HEK293T (cell line): ENCODE results near the gene ZNF777.

ENCODE experiments used
- CTCF ChIA-PET: fragments of 350-600 bp; formaldehyde crosslinking; extraction: SDS; loops from one replicate; lab custom pipeline; 2021; ENCODE audit warnings: antibody characterized with exemption, inconsistent platforms; lab: Yijun Ruan, JAX
- POLR2A ChIA-PET: fragments of 350-600 bp; formaldehyde crosslinking; extraction: SDS; loops from one replicate; lab custom pipeline; 2020; ENCODE audit warnings: antibody characterized with exemption, inconsistent platforms; lab: Yijun Ruan, JAX
- DNase-seq: peaks from one replicate; pipeline ENCODE4 v3.0.0; 2012; ENCODE audit warnings: mixed read lengths; ENCODE audit errors: extremely low spot score
- ARNT ChIP-seq: fragments of 450-650 bp; IDR thresholded peaks from 2 replicates; pipeline ENCODE4 v1.6.1; 2017; ENCODE audit warnings: mild to moderate bottlenecking
- BHLHE40 ChIP-seq: fragments of 450-650 bp; IDR thresholded peaks from 2 replicates; pipeline ENCODE4 v1.6.1; 2016; ENCODE audit warnings: mild to moderate bottlenecking, moderate library complexity, borderline replicate concordance
- CTBP1 ChIP-seq: fragments of 450-650 bp; IDR thresholded peaks from 2 replicates; pipeline ENCODE4 v1.6.1; 2016; ENCODE audit warnings: borderline replicate concordance
- ELF4 ChIP-seq: fragments of 450-650 bp; IDR thresholded peaks from 2 replicates; pipeline ENCODE4 v1.6.1; 2017; ENCODE audit warnings: antibody characterized with exemption
- FOXA1 ChIP-seq: fragments of 450-650 bp; IDR thresholded peaks from 2 replicates; pipeline ENCODE4 v1.6.1; 2016; ENCODE audit warnings: mild to moderate bottlenecking
- FOXK2 ChIP-seq: fragments of 450-650 bp; IDR thresholded peaks from 2 replicates; pipeline ENCODE4 v1.6.1; 2016; ENCODE audit warnings: mild to moderate bottlenecking
- FOXM1 ChIP-seq: fragments of 450-650 bp; IDR thresholded peaks from 2 replicates; pipeline ENCODE4 v1.6.1; 2017; ENCODE audit warnings: mild to moderate bottlenecking, borderline replicate concordance
- HDGF ChIP-seq: fragments of 450-650 bp; IDR thresholded peaks from 2 replicates; pipeline ENCODE4 v1.6.1; 2017; ENCODE audit warnings: antibody characterized with exemption, borderline replicate concordance
- L3MBTL2 ChIP-seq: fragments of 450-650 bp; conservative IDR thresholded peaks from 2 replicates; pipeline ENCODE4 v1.6.1; 2016; ENCODE audit warnings: mild to moderate bottlenecking
- LEF1 ChIP-seq: fragments of 450-650 bp; IDR thresholded peaks from 2 replicates; pipeline ENCODE4 v1.6.1; 2017; ENCODE audit warnings: mild to moderate bottlenecking, borderline replicate concordance
- NFRKB ChIP-seq: fragments of 450-650 bp; IDR thresholded peaks from 2 replicates; pipeline ENCODE4 v1.6.1; 2016; ENCODE audit warnings: mild to moderate bottlenecking, moderate library complexity
- SP1 ChIP-seq: fragments of 450-650 bp; IDR thresholded peaks from 2 replicates; pipeline ENCODE4 v1.6.1; 2017
- SUZ12 ChIP-seq: fragments of 450-650 bp; IDR thresholded peaks from 2 replicates; pipeline ENCODE4 v1.6.1; 2016; ENCODE audit warnings: mild to moderate bottlenecking
- TARDBP ChIP-seq: fragments of 450-650 bp; IDR thresholded peaks from 2 replicates; pipeline ENCODE4 v1.6.1; 2016
- ZNF384 ChIP-seq: fragments of 450-650 bp; IDR thresholded peaks from 2 replicates; pipeline ENCODE4 v1.6.1; 2016
- TF ChIP-seq, protein P1 (sequence below): fragments of 450-650 bp; IDR thresholded peaks from 2 replicates; pipeline ENCODE4 v1.6.1; 2016

Gene ZNF777

DNA sequence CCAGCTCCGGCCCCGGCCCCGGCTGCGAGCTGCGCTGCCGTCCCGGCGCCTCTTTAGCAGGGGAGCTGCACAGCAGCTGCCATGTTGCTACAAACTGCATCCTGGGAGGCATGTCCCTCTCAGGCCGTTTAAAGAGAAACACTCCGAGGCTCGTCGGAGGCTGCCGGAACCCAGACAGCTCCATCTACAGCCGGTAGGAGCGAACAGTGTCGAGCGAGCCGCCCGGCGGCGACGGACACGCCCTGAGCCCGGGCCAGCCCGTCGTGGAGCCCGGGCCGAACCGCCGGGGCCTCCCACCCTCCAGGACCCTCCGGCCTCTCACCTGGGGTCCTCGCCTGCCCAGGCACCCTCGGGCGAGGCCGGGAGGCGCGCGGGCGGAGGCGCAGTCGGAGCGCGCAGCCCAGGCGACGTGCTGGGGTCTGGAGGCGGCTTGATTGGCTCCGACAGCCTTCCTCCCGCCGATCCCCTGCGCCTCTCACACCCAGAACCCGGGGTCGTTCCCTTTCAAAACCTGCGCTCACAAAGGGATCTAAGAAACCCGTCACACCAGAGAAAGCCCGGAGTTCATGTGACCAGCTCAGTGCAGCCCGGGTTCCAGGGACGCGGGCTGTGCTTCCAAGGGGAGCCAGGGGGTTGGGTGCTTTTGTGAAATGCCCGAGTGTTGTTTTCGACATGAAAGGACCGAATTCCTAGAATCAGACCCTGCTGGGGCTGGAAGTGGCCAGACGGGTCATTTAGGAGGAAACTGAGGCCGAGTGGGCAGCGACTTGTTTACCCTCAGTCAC lies at the start of gene ZNF777:
TSS of gene ZNF777 (minus strand) at position 570 of the 785 bp plus-strand sequence. CDS start 5,040 bp downstream, outside the sequence.
- peak; percentile 48 for TF ChIP-seq L3MBTL2
- no peak for TF ChIP-seq LEF1
- no peak for TF ChIP-seq HDGF
- TF ChIP-seq SUZ12: no peak
- TF ChIP-seq ELF4: no peak
- no peak for TF ChIP-seq BHLHE40
- no peak for TF ChIP-seq ARNT
- TF ChIP-seq, protein P1, sequence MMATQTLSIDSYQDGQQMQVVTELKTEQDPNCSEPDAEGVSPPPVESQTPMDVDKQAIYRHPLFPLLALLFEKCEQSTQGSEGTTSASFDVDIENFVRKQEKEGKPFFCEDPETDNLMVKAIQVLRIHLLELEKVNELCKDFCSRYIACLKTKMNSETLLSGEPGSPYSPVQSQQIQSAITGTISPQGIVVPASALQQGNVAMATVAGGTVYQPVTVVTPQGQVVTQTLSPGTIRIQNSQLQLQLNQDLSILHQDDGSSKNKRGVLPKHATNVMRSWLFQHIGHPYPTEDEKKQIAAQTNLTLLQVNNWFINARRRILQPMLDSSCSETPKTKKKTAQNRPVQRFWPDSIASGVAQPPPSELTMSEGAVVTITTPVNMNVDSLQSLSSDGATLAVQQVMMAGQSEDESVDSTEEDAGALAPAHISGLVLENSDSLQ: no peak
- peak; percentile 93 for DNase-seq
- ChIA-PET CTCF (interaction anchor here (0.5 to 1.5 kb wide), 4 partner anchors 9 to 151 kb away, joined by 3 to 4 read pairs (median 3); no protein-coding TSS in a partner anchor), POLR2A (interaction anchor here (0.6 to 2.0 kb wide), 16 partner anchors 8 to 199 kb away, joined by 3 to 14 read pairs (median 4); partner anchors contain the start of gene ZNF783)

DNA sequence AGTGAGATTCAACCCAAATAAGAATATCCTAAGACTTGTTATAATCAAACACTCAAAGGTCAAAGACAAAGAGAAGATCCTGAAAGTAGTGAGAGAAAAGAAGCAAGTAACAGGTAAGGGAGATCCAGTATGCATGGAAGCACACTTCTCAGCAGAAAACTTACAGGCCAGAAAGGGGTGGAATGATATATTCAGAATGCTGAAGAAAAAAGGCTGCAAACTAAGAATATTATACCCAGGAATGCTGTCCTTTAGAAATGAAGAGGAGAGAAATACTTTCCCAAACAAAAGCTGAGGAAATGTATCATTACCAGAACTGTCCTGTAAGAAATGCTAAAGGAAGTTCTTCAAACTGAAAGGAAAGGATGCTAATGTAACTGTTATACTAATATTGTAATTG lies 49.4 kb upstream of the ZNF777 start:
- TF ChIP-seq L3MBTL2 (no peak), FOXA1 (no peak), TARDBP (no peak), HDGF (no peak), FOXM1 (no peak), CTBP1 (no peak), ARNT (no peak), SP1 (no peak), ZNF384 (no peak), NFRKB (no peak), ELF4 (no peak), LEF1 (no peak), BHLHE40 (no peak), SUZ12 (no peak), FOXK2 (no peak)
- TF ChIP-seq, protein P1: no peak
- no peak for DNase-seq
- ChIA-PET POLR2A (no interaction called here), CTCF (no interaction called here)

DNA sequence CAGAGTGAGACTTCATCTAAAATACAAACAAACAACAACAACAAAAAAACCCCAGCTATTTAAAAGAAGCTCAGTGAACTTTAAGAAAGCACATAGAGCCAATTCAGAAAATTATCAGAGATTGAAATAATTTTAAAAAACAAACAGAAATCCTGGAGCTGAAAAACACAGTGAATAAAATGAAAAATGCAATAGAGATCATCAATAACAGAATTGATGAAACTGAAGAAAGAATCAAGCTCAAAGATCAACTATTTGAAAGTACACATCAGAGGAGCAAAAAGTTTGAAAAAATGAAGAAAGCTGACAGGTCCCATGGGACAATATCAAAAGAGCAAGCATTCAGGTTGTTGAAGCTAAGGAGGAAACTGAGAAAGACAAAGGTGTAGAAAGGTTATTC lies 48.9 kb upstream of the ZNF777 start:
- POLR2A ChIA-PET: no interaction called here

DNA sequence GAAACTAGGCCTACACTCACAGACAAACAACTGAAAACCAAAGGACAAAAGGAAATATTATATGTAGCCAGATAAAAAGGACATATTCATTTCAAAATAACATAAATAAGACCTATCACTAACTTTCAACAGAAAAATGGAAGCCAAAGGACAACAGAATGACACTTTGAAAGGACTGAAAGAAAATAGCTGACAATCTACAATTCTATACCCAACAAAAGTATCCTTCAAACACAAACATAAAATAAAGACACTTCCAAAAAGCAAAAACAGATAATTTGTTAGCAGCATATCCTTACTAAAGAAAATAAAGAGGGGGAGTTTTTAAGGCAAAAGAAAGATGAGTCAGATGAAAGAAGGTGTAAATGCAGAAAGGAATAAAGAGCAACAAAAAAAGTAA lies 44.7 kb upstream of the ZNF777 start:
- no peak for TF ChIP-seq HDGF
- TF ChIP-seq ARNT: no peak
- no peak for TF ChIP-seq FOXK2
- TF ChIP-seq FOXA1: no peak
- no peak for TF ChIP-seq ZNF384
- TF ChIP-seq SP1: no peak
- TF ChIP-seq SUZ12: no peak
- no peak for TF ChIP-seq LEF1
- no peak for TF ChIP-seq NFRKB
- TF ChIP-seq ELF4: no peak
- TF ChIP-seq, protein P1: no peak
- TF ChIP-seq CTBP1: no peak
- TF ChIP-seq TARDBP: no peak
- ChIA-PET POLR2A (no interaction called here), CTCF (no interaction called here)
- DNase-seq: no peak

More for the DNA sequence above, 48.9 kb upstream of the ZNF777 start:
- DNase-seq: no peak
- TF ChIP-seq ELF4: no peak
- TF ChIP-seq ZNF384: no peak
- TF ChIP-seq, protein P1: no peak
- no peak for TF ChIP-seq CTBP1
- TF ChIP-seq FOXA1: no peak
- TF ChIP-seq FOXM1: no peak
- CTCF ChIA-PET: no interaction called here

DNA sequence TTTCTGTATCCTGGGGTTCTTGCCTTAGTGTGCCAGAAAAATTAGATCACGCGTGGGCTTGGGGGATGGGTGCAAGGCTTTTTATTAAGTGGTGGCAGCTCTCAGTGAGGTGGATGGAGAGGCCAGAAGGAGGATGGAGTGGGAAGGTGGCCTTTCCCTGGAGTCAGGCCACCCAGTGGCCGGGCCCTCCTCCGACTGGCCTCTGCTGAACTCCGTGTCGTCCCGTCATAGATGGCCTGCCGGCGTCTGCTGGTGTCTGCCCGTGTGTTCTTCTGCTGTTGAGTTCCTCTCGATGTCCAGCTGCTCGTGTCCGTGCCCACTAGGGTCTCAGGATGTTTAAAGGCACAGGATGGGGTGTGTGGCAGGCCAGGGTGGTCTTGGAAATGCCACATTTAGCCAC lies 40.8 kb upstream of the ZNF777 start:
- DNase-seq: no peak
- ChIA-PET CTCF (no interaction called here), POLR2A (no interaction called here)
- TF ChIP-seq, protein P1: no peak
- TF ChIP-seq ELF4: no peak
- TF ChIP-seq BHLHE40: no peak
- no peak for TF ChIP-seq ARNT
- TF ChIP-seq L3MBTL2: no peak
- TF ChIP-seq ZNF384: no peak
- TF ChIP-seq FOXA1: no peak
- no peak for TF ChIP-seq TARDBP
- TF ChIP-seq FOXK2: no peak
- TF ChIP-seq LEF1: no peak
- TF ChIP-seq FOXM1: no peak
- TF ChIP-seq SP1: no peak
- no peak for TF ChIP-seq HDGF
- TF ChIP-seq NFRKB: no peak
- TF ChIP-seq CTBP1: no peak
- no peak for TF ChIP-seq SUZ12
